ENCODE measurements around the gene KLF18. TPM values are rescaled to one million over a fixed set of nuclear protein-coding genes. Genes with fewer than 3 reads are reported as not detected.

KLF18 gene
- total RNA-seq: not detected in 2 replicates

DNA sequence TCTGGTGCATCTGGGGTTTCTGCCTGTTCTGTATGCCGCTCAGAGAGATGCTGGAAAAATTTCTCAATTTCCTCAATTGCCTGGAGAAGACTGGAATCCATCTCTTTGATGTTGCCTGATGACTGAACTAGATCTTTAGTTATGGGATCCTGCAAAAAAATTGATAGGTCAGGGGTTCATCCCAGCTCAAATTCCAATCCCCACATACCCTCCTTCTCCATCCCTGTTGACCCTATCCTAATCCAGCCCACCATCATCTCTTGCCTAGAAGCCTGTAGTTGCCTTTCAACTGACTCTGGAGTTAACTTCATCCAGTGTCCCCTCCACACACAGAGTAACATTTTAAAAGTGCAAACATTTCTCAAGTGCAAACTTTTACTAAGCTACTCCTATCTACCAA is at the start of gene KLF18:
Gene KLF18, minus strand, starts transcription at position 101 of the 400 bp plus-strand sequence. Its CDS starts 0 bp downstream, at position 101.

DNA sequence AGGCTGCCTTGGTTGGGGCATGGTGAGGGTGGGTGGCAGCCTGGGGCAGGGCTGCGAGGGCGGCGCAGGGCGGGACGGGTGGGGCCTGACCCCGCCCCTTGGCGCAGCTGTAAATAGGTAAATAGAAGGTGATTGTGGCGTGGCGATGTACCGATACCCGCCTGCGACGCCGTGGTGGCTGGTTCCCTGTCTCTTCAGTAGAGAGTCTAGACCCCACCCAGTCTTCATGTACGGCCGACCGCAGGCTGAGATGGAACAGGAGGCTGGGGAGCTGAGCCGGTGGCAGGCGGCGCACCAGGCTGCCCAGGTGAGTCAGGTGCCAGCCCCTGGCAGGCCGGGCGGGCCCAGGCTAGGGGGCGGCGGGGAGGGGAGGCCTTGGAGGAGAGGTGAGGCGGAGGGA is 22.7 kb downstream of the KLF18 start, which contains the start of gene KLF17:
Gene KLF17, plus strand, starts transcription at position 140 of the 400 bp plus-strand sequence. Its CDS starts 87 bp downstream, at position 227.

Other genes with a start within 250 kb of the KLF18 start
- gene ARTN, start 207.8 kb downstream of the KLF18 start, total RNA-seq: not detected in 2 replicates
- gene IPO13, start 194.7 kb downstream of the KLF18 start, total RNA-seq: 19.9 and 20.3 TPM in 2 replicates
- 10.1 and 19.7 TPM in 2 replicates for gene DPH2, start 171.6 kb downstream of the KLF18 start, total RNA-seq
- gene ATP6V0B, start 166.7 kb downstream of the KLF18 start, total RNA-seq: 125 and 162 TPM in 2 replicates
- 75.3 and 79.8 TPM in 2 replicates for gene B4GALT2, start 162.4 kb downstream of the KLF18 start, total RNA-seq
- 2.3 and 4.5 TPM in 2 replicates for gene CCDC24, start 150.0 kb downstream of the KLF18 start, total RNA-seq
- 2.1 and 4.2 TPM in 2 replicates for gene SLC6A9, start 110.2 kb downstream of the KLF18 start, total RNA-seq
- under 0.01 and 0.19 TPM in 2 replicates for gene KLF17, start 22.8 kb downstream of the KLF18 start, total RNA-seq
- 13.2 and 33.7 TPM in 2 replicates for gene DMAP1, start 71.8 kb upstream of the KLF18 start, total RNA-seq
- gene ERI3, start 213.6 kb upstream of the KLF18 start, total RNA-seq: 43.7 and 50.2 TPM in 2 replicates

Data from regular cardiac myocyte (primary cell).